Stomach (tissue), 9 donors: ENCODE data around the gene SAFB. TPM values are rescaled to one million over a fixed set of nuclear protein-coding genes. Genes with fewer than 3 reads are reported as not detected.
A peak's percentile ranks its signal among the peaks of the same experiment; 100 is the strongest.

Source experiments
- DNase-seq, 2 donors: peaks; one replicate each; pipeline versions ENCODE4 v3.0.0 to v3.0.0-alpha.2; 2013 to 2019
- H3K27ac ChIP-seq, 5 donors: fragments of 200-600 bp in 4 of 5; sonication (generic) in 4 of 5; one replicate each; pipeline ENCODE4 v1.5.1; 2013 to 2019; ENCODE audit warnings: mild to moderate bottlenecking in 1 of 5, moderate library complexity in 1 of 5
- H3K27me3 ChIP-seq, 3 donors: fragments of 200-600 bp; sonication (generic); one replicate each; pipeline ENCODE4 v1.5.1; 2017 to 2019; ENCODE audit warnings: mixed run types in 1 of 3
- H3K36me3 ChIP-seq, 4 donors: fragments of 200-600 bp; sonication (generic); 1 replicate in 3 of 4; 2 replicates in 1 of 4; pipeline ENCODE4 v1.5.1; 2016 to 2019
- H3K4me1 ChIP-seq, 4 donors: fragments of 200-600 bp; sonication (generic); one replicate each; pipeline ENCODE4 v1.5.1; 2016 to 2019
- H3K4me3 ChIP-seq, 4 donors: fragments of 200-600 bp; sonication (generic) in 3 of 4; one replicate each; pipeline ENCODE4 v1.5.1; 2016 to 2019; ENCODE audit warnings: mild to moderate bottlenecking in 1 of 4
- H3K9me3 ChIP-seq, 4 donors: fragments of 200-600 bp; sonication (generic); one replicate each; pipeline ENCODE4 v1.5.1; 2016 to 2019
- EP300 ChIP-seq: sonication (generic); formaldehyde crosslinking; IDR thresholded peaks from one replicate; pipeline ENCODE4 v1.6.1; 2017; ENCODE audit warnings: antibody characterized with exemption
- POLR2A ChIP-seq, 4 donors: fragments of 450-650 bp; IDR thresholded peaks; one replicate each; pipeline ENCODE4 v1.6.1; 2016; ENCODE audit warnings: antibody characterized with exemption in 4 of 4, control low read depth in 2 of 4, mild to moderate bottlenecking in 1 of 4, moderate library complexity in 1 of 4
- POLR2AphosphoS5 ChIP-seq, 3 donors: sonication (generic); formaldehyde crosslinking; IDR thresholded peaks; one replicate each; pipeline ENCODE4 v1.6.1; 2016; ENCODE audit warnings: antibody characterized with exemption in 3 of 3
- WGBS, 5 donors: extraction: QIAGEN DNeasy Blood & Tissue Kit in 3 of 5; methylation state at CpG; one replicate each; pipeline versions ENCODE4 v1.1.5 to v1.1.7; 2013 to 2018; 5-methylcytosine and 5-hydroxymethylcytosine counted together
- intact Hi-C: fragments of 100-400 bp; cut with DNase I; formaldehyde crosslinking; loops from one replicate; pipeline ENCODE4 v1.15.1; 2023; ENCODE audit warnings: low total_unique reads
- polyA plus RNA-seq, 3 donors: library from polyadenylated mRNA; stranded (reverse); fragments of 200-250 nt; gene quantifications; one replicate each; pipeline ENCODE4 v1.2.3, GENCODE V29; 2013
- total RNA-seq, 5 donors: library from RNA; depleted of rRNA; stranded (reverse); fragments of >200 nt; gene quantifications; one replicate each; pipeline versions ENCODE4 v1.1.0 to v1.2.3, GENCODE V29; 2014 to 2016
- TF ChIP-seq, protein P1 (sequence below), 7 experiments: fragments of 450-650 bp in 4 of 7; fragments of 200-600 bp in 3 of 7; sonication (generic) in 3 of 7; IDR thresholded peaks; one replicate each; pipeline ENCODE4 v1.5.1; 2016 to 2019; ENCODE audit warnings: antibody characterized with exemption in 7 of 7, control low read depth in 2 of 7, mild to moderate bottlenecking in 1 of 7
- donor health status: healthy with polysubstance abuse.
- donor health status: Bipolar disorder and iron deficiency.
- donor health status: healthy.

The SAFB gene
- total and polyA plus RNA-seq, 8 donors = 33.1 to 636 (median 70.7) TPM

DNA sequence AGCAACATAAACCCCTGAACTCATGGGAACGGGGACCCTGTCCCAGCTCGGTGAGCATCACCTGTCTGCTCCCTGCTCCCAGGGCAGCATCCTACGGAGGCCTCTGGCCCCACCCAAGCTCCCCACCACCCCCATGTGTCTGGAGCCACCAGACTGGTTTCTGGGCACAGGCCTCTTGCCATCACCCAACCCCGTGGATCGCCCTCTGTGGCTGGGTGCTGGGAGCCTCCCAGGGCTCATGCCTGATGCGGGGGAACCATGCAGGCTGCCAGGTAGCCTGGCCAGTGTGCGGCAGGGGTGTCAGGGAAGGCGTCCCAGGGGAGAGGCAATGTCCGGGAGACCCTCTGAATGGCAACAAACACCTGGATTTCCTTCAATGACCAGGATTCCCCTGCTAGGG is 54.7 kb downstream of the SAFB start:
- TF ChIP-seq, protein P1, sequence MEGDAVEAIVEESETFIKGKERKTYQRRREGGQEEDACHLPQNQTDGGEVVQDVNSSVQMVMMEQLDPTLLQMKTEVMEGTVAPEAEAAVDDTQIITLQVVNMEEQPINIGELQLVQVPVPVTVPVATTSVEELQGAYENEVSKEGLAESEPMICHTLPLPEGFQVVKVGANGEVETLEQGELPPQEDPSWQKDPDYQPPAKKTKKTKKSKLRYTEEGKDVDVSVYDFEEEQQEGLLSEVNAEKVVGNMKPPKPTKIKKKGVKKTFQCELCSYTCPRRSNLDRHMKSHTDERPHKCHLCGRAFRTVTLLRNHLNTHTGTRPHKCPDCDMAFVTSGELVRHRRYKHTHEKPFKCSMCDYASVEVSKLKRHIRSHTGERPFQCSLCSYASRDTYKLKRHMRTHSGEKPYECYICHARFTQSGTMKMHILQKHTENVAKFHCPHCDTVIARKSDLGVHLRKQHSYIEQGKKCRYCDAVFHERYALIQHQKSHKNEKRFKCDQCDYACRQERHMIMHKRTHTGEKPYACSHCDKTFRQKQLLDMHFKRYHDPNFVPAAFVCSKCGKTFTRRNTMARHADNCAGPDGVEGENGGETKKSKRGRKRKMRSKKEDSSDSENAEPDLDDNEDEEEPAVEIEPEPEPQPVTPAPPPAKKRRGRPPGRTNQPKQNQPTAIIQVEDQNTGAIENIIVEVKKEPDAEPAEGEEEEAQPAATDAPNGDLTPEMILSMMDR (IDR thresholded peaks at IDR 0.05) = no peak
- TF ChIP-seq POLR2A (IDR thresholded peaks at IDR 0.05) = no peak
- TF ChIP-seq EP300 = no peak
- TF ChIP-seq POLR2AphosphoS5 (IDR thresholded peaks at IDR 0.05) = no peak
- Histone ChIP-seq H3K27me3 (no peaks in the 10 kb centered on the region), H3K36me3 (peaks cover 0 to 16% (median 12%) of the 10 kb centered on the region in 4 donors), H3K27ac (no peak overlapping the region), H3K4me1 (peaks cover 13 to 26% (median 24%) of the 10 kb centered on the region in 4 donors), H3K4me3 (no peak overlapping the region), H3K9me3 (no peaks in the 10 kb centered on the region)
- WGBS, 5 donors = 72 to 92% (median 86%) methylated on average over 5 to 9 of the region's 9 CpGs
- intact Hi-C loops = no loop called here
- DNase-seq = no peak

GRCh38 chr19:5678071-5678718 is 55.3 kb downstream of the SAFB start:
- Histone ChIP-seq H3K4me3 (no peak overlapping the region), H3K36me3 (peaks cover 0 to 13% (median 12%) of the 10 kb centered on the region in 4 donors), H3K4me1 (peaks cover 13 to 26% (median 24%) of the 10 kb centered on the region in 4 donors), H3K27me3 (no peaks in the 10 kb centered on the region), H3K9me3 (no peaks in the 10 kb centered on the region), H3K27ac (no peak overlapping the region)
- no peak for DNase-seq
- intact Hi-C loops = no loop called here
- TF ChIP-seq EP300 (no peak), POLR2A (IDR thresholded peaks at IDR 0.05) (no peak), POLR2AphosphoS5 (IDR thresholded peaks at IDR 0.05) (no peak)
- TF ChIP-seq, protein P1 (IDR thresholded peaks at IDR 0.05) = no peak
- 88 to 93% (median 90%) methylated on average over 9 to 22 of the region's 22 CpGs for WGBS, 5 donors

- Histone ChIP-seq H3K27me3 (no peaks in the 10 kb centered on the region), H3K9me3 (no peaks in the 10 kb centered on the region), H3K27ac (peak overlapping the region; percentile 82 to 94 (median 91)), H3K4me1 (peaks cover 13 to 26% (median 24%) of the 10 kb centered on the region in 4 donors), H3K36me3 (peaks cover 0 to 13% (median 12%) of the 10 kb centered on the region in 4 donors), H3K4me3 (peak overlapping the region; percentile 70 to 98 (median 80))
- WGBS, 5 donors = 21 to 48% (median 25%) methylated on average over 7 to 26 of the region's 26 CpGs
- intact Hi-C loops = no loop called here
- TF ChIP-seq, protein P1 (IDR thresholded peaks at IDR 0.05) = no peak
- TF ChIP-seq POLR2A (IDR thresholded peaks at IDR 0.05) (no peak), POLR2AphosphoS5 (IDR thresholded peaks at IDR 0.05) (no peak), EP300 (no peak)
- DNase-seq = no peak
Measured at GRCh38 chr19:5679289-5680083, 56.6 kb downstream of the SAFB start.

DNA sequence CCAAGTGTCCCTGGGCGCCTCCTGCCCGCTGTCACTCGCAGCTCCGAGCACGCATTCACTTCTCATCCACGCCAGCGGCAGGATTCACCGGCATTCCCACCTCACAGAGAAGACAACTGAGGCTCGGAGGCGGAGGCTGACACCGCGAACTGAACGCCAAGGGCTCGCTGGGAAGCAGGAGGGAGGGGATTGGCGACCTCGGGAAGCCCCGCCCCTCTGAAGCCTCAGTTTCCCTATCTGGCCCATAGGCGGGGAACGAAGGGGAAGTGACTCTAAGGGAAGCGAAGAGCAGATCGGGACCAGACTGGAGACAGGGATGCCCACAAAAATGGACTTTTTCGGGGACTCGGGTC is 57.2 kb downstream of the SAFB start:
- Histone ChIP-seq H3K27ac (peak overlapping the region; percentile 82 to 94 (median 91)), H3K27me3 (no peaks in the 10 kb centered on the region), H3K4me1 (peaks cover 13 to 26% (median 24%) of the 10 kb centered on the region in 4 donors), H3K36me3 (peaks cover 0 to 13% (median 12%) of the 10 kb centered on the region in 4 donors), H3K4me3 (peak overlapping the region; percentile 70 to 98 (median 80)), H3K9me3 (no peaks in the 10 kb centered on the region)
- no peak for DNase-seq
- intact Hi-C loops = no loop called here
- TF ChIP-seq POLR2AphosphoS5 (IDR thresholded peaks at IDR 0.05) (no peak), POLR2A (IDR thresholded peaks at IDR 0.05) (no peak), EP300 (no peak)
- TF ChIP-seq, protein P1 (IDR thresholded peaks at IDR 0.05) = no peak
- 0 to 1% (median 0%) methylated on average over 20 to 23 of the region's 23 CpGs for whole genome bisulfite sequencing, 5 donors
